Muscle layer of duodenum (tissue), 2 donors: ENCODE data around the gene SLC6A1.
"Not testable (repeated sequence)": the region's sequence is repeated elsewhere in the genome, so short reads cannot be mapped to it uniquely, and the experiment has no call there.

Source experiments
- H3K27ac ChIP-seq: one replicate; pipeline ENCODE4 v1.7.0; 2013; ENCODE audit warnings: mild to moderate bottlenecking, low read length
- H3K27me3 ChIP-seq: one replicate; pipeline ENCODE4 v1.7.0; 2013; ENCODE audit warnings: low read depth, mild to moderate bottlenecking, control low read depth, low read length
- H3K36me3 ChIP-seq, 2 donors: one replicate each; pipeline ENCODE4 v1.7.0; 2013; ENCODE audit warnings: low read length in 2 of 2, control low read depth in 1 of 2, mild to moderate bottlenecking in 1 of 2; ENCODE audit not compliant: insufficient read depth in 2 of 2, control insufficient read depth in 1 of 2
- H3K4me1 ChIP-seq, 2 donors: one replicate each; pipeline ENCODE4 v1.7.0; 2013; ENCODE audit warnings: low read length in 2 of 2, mild to moderate bottlenecking in 2 of 2, control low read depth in 1 of 2, moderate library complexity in 1 of 2; ENCODE audit not compliant: insufficient read depth in 2 of 2, control insufficient read depth in 1 of 2
- H3K4me3 ChIP-seq, 2 donors: one replicate each; pipeline ENCODE4 v1.7.0; 2013; ENCODE audit warnings: low read length in 2 of 2, low read depth in 1 of 2, mild to moderate bottlenecking in 1 of 2
- H3K9me3 ChIP-seq, 2 donors: one replicate each; pipeline ENCODE4 v1.7.0; 2013; ENCODE audit warnings: low read length in 2 of 2, control low read depth in 1 of 2, mild to moderate bottlenecking in 1 of 2; ENCODE audit not compliant: control insufficient read depth in 1 of 2
- donor health status: healthy.

SLC6A1 gene

DNA sequence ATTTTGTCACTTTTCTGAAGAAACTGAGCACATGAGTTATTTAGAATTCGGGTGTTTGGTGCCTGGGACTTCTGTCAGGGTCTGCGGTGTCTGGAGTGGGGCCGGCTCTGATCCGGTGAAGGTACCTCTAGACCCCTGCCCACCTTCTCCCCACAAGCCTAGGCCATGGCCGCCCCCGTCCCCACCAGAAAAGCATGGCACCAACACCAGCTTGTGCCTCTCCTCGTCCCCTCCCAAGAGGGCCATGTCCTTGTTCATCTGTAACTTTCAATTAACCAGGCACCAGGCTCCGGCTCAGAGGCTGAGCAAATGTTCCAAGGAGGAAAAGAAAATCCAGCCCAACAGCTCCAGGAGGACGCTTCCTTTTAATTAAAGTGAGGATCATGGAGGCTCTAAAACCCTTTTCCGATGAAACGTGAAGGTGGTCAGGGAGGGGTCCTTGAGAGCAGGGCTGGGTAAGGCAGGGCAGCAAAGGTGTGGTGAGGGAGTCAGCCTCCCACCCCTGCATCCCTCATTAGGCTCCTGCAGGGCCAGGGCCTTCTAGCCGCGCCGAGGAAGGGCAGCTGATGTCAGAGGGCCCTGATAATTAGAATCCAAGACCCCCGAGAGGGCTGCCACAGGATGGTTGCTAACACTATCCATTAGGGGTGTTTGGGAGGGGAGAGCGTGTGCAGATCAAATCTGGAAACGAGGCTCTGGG, 62.3 kb downstream of the SLC6A1 start:
- Histone ChIP-seq H3K9me3 (no peaks in the 10 kb centered on the region), H3K27me3 (peaks cover 6% of the 10 kb centered on the region), H3K4me1 (peaks cover 0 to 3% of the 10 kb centered on the region in 2 donors)

GRCh38 chr3:11055496-11055895, 62.9 kb downstream of the SLC6A1 start:
- no peaks in the 10 kb centered on the region for H3K9me3 ChIP-seq
- H3K4me3 ChIP-seq, result no peak overlapping the region
- peaks cover 0 to 9% of the 10 kb centered on the region in 2 donors for H3K4me1 ChIP-seq
- H3K36me3 ChIP-seq, result no peaks in the 10 kb centered on the region
- H3K27me3 ChIP-seq, result peaks cover 6% of the 10 kb centered on the region
- no peak overlapping the region for H3K27ac ChIP-seq

More for the DNA sequence above, 62.3 kb downstream of the SLC6A1 start:
- H3K27ac ChIP-seq, result no peak overlapping the region
- H3K4me3 ChIP-seq, result no peak overlapping the region
- no peaks in the 10 kb centered on the region for H3K36me3 ChIP-seq

DNA sequence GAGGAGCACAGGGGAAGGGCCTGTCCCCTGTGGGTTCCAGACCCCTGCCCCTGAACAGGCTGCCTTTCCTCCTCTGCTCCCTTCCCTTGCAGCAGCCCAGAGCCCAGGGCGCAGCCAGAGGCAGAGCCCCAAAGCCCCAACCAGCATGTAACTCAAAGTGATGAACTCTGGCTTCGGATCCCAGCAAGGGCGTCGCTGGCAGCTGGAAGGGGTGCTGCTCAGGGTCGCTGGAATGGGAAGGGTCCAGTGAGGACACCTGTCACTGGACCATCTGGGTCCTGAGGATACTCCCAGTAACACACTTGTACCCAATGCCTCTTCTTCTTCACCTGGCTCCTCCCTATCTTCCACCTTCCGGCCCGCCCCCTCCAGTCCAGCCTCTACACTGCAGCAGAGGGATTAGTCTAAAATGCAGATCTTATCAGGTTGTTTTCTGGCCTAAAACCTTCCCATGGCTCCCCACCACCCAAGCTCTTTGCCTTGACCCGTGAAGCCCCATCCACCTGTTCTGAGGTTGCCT, 64.0 kb downstream of the SLC6A1 start:
- peaks cover 0 to 14% of the 10 kb centered on the region in 2 donors for H3K4me1 ChIP-seq
- no peaks in the 10 kb centered on the region for H3K36me3 ChIP-seq
- H3K27ac ChIP-seq, result no peak overlapping the region
- H3K9me3 ChIP-seq, result no peaks in the 10 kb centered on the region
- H3K27me3 ChIP-seq, result peaks cover 6% of the 10 kb centered on the region
- H3K4me3 ChIP-seq, result no peak overlapping the region

DNA sequence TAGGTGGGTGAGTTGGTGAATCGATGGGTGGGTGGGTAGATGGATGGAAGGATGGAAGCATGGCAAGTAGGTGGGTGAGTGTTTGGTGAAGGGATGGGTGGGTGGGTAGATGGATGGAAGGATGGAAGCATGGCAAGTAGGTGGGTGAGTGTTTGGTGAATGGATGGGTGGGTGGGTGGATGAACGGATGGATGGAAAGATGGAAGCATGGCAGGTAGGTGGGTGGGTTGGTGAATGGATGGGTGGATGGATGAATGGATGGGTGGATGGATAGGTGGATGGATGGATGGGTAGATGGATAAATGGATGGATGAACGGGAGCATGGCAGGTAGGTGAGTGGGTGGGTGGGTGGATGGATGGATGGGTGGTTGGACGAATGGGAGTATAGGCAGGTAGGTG, 65.1 kb downstream of the SLC6A1 start:
- Histone ChIP-seq H3K36me3 (no peaks in the 10 kb centered on the region), H3K9me3 (no peaks in the 10 kb centered on the region), H3K4me1 (peaks cover 0 to 14% of the 10 kb centered on the region in 2 donors), H3K27me3 (peaks cover 6% of the 10 kb centered on the region), H3K27ac (no peak overlapping the region), H3K4me3 (no peak overlapping the region)

- H3K27ac ChIP-seq, result no peak overlapping the region
- peaks cover 6% of the 10 kb centered on the region for H3K27me3 ChIP-seq
- H3K9me3 ChIP-seq, result no peaks in the 10 kb centered on the region
- H3K36me3 ChIP-seq, result no peaks in the 10 kb centered on the region
- no peak overlapping the region for H3K4me3 ChIP-seq
- peaks cover 0 to 14% of the 10 kb centered on the region in 2 donors for H3K4me1 ChIP-seq
Measured at GRCh38 chr3:11059090-11059798, 66.7 kb downstream of the SLC6A1 start.

- Histone ChIP-seq H3K36me3 (no peaks in the 10 kb centered on the region), H3K9me3 (no peaks in the 10 kb centered on the region), H3K4me3 (no peak overlapping the region), H3K4me1 (peaks cover 0 to 14% of the 10 kb centered on the region in 2 donors), H3K27me3 (peaks cover 6% of the 10 kb centered on the region), H3K27ac (no peak overlapping the region)
Measured at GRCh38 chr3:11059799-11060115, 67.2 kb downstream of the SLC6A1 start.

GRCh38 chr3:11060500-11061251, 68.1 kb downstream of the SLC6A1 start:
- H3K27ac ChIP-seq, result no peak overlapping the region
- H3K36me3 ChIP-seq, result no peaks in the 10 kb centered on the region
- H3K4me1 ChIP-seq, result peaks cover 0 to 14% of the 10 kb centered on the region in 2 donors
- no peaks in the 10 kb centered on the region for H3K9me3 ChIP-seq
- peaks cover 6% of the 10 kb centered on the region for H3K27me3 ChIP-seq
- no peak overlapping the region for H3K4me3 ChIP-seq

GRCh38 chr3:11061268-11061871, 68.8 kb downstream of the SLC6A1 start:
- not testable (repeated sequence) for H3K4me3 ChIP-seq, H3K36me3 ChIP-seq, H3K27ac ChIP-seq, H3K27me3 ChIP-seq, H3K9me3 ChIP-seq
- H3K4me1 ChIP-seq, result peaks cover 0 to 14% of the 10 kb centered on the region in 2 donors

DNA sequence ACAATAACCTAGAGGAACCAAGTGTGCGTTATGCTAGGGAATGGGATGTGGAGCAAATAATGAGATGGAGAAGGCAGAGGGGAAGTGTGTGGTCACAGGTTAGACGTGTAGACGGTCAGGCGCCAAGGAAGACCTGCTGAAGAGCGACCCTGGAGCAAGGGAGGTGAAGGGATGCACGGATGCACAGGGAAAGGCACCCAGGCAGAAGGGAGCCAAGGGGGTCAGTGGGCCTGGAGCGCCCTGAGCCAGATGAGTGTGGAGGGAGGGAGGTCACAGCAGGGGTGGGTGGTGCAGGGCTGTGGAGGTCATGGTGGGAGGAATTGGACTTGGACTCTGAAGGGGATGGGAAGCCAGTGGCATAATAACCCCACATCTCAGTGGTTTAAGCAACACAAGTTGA, 70.2 kb downstream of the SLC6A1 start:
- Histone ChIP-seq H3K9me3 (peaks cover 0 to 4% of the 10 kb centered on the region in 2 donors), H3K27ac (no peak overlapping the region), H3K36me3 (no peaks in the 10 kb centered on the region), H3K4me3 (no peak overlapping the region), H3K4me1 (peaks cover 0 to 14% of the 10 kb centered on the region in 2 donors), H3K27me3 (peaks cover 6% of the 10 kb centered on the region)

GRCh38 chr3:11071096-11071755, 78.7 kb downstream of the SLC6A1 start:
- H3K4me3 ChIP-seq, result no peak overlapping the region
- no peaks in the 10 kb centered on the region for H3K27me3 ChIP-seq
- H3K9me3 ChIP-seq, result peaks cover 0 to 11% of the 10 kb centered on the region in 2 donors
- H3K4me1 ChIP-seq, result no peaks in the 10 kb centered on the region
- no peak overlapping the region for H3K27ac ChIP-seq
- no peaks in the 10 kb centered on the region for H3K36me3 ChIP-seq
